Body of pancreas (tissue), 4 donors: ENCODE measurements around the gene NPEPPS. TPM values are rescaled to one million over a fixed set of nuclear protein-coding genes. Genes with fewer than 3 reads are reported as not detected.

ENCODE experiments used
- ATAC-seq: fragments of 150-250 bp; one replicate; pipeline ENCODE4 v1.9.1; 2016
- DNase-seq, 4 donors: peaks; one replicate each; pipeline ENCODE4 v3.0.0-alpha.2; 2019
- H3K27ac ChIP-seq, 4 donors: fragments of 200-600 bp; sonication (generic); 1 replicate in 3 of 4; 2 replicates in 1 of 4; pipeline versions ENCODE4 v1.5.1 to v1.6.1; 2016 to 2019; ENCODE audit warnings: mild to moderate bottlenecking in 1 of 4, mixed read lengths in 1 of 4, moderate library complexity in 1 of 4
- H3K27me3 ChIP-seq, 2 donors: fragments of 200-600 bp; sonication (generic); one replicate each; pipeline ENCODE4 v1.6.0; 2016; ENCODE audit warnings: mild to moderate bottlenecking in 1 of 2
- H3K36me3 ChIP-seq, 2 donors: fragments of 200-600 bp; sonication (generic); replicated peaks in 1 of 2; 2 replicates each; pipeline ENCODE4 v1.5.1; 2016; ENCODE audit warnings: low read depth in 2 of 2; ENCODE audit not compliant: insufficient read depth in 1 of 2
- H3K4me1 ChIP-seq: fragments of 200-600 bp; sonication (generic); one replicate; pipeline ENCODE4 v1.6.0; 2016
- H3K4me3 ChIP-seq, 2 donors: fragments of 200-600 bp; sonication (generic); 1 replicate in 1 of 2; 2 replicates in 1 of 2; pipeline ENCODE4 v1.5.1; 2016 to 2019
- H3K9me3 ChIP-seq, 3 donors: fragments of 200-600 bp; sonication (generic); 1 replicate in 2 of 3; 2 replicates in 1 of 3; pipeline ENCODE4 v1.5.1; 2016
- CTCF ChIP-seq, 7 experiments: fragments of 450-650 bp in 4 of 7; fragments of 200-600 bp in 3 of 7; sonication (generic) in 3 of 7; IDR thresholded peaks; one replicate each; pipeline ENCODE4 v1.5.1; 2016 to 2019; ENCODE audit warnings: antibody characterized with exemption in 7 of 7
- POLR2A ChIP-seq, 3 donors: fragments of 450-650 bp; IDR thresholded peaks; one replicate each; pipeline ENCODE4 v1.6.1; 2016; ENCODE audit warnings: antibody characterized with exemption in 3 of 3, mild to moderate bottlenecking in 2 of 3
- WGBS, 2 donors: methylation state at CpG; one replicate each; pipeline ENCODE4 v1.1.5; 2017; 5-methylcytosine and 5-hydroxymethylcytosine counted together
- intact Hi-C: fragments of 100-400 bp; cut with DNase I; formaldehyde crosslinking; loops from one replicate; pipeline ENCODE4 v1.15.1; 2023
- total RNA-seq, 2 donors: library from RNA; depleted of rRNA; stranded (reverse); fragments of >200 nt; gene quantifications; one replicate each; pipeline ENCODE4 v1.1.0, GENCODE V29; 2016

NPEPPS gene
- total RNA-seq, 2 donors from 2014 or later = 77.5 to 92.4 TPM

GRCh38 chr17:47605011-47605410 is 74.1 kb downstream of the NPEPPS start:
- Histone ChIP-seq H3K27ac (peak overlapping the region in 1 of 4 donors; percentile 12), H3K27me3 (no peaks in the 10 kb centered on the region), H3K4me3 (no peak overlapping the region), H3K36me3 (peaks cover 0 to 12% of the 10 kb centered on the region in 2 donors), H3K9me3 (no peaks in the 10 kb centered on the region), H3K4me1 (no peaks in the 10 kb centered on the region)
- no peak for ATAC-seq
- 69 to 78% methylated on average over 1 of the region's 1 CpG for WGBS, 2 donors
- no peak for TF ChIP-seq CTCF (IDR thresholded peaks at IDR 0.05)
- TF ChIP-seq POLR2A (IDR thresholded peaks at IDR 0.05) = no peak
- intact Hi-C loops = no loop called here
- DNase-seq = no peak

GRCh38 chr17:47607481-47607880 is 76.6 kb downstream of the NPEPPS start:
- no peaks in the 10 kb centered on the region for H3K9me3 ChIP-seq
- intact Hi-C loops = no loop called here
- H3K4me3 ChIP-seq = no peak overlapping the region
- DNase-seq (no peak), ATAC-seq (no peak)
- H3K4me1 ChIP-seq = peaks cover 11% of the 10 kb centered on the region
- no peak overlapping the region for H3K27ac ChIP-seq
- 88% methylated on average over 3 of the region's 3 CpGs for WGBS, 2 donors
- H3K27me3 ChIP-seq = no peaks in the 10 kb centered on the region
- H3K36me3 ChIP-seq = peaks cover 0 to 4% of the 10 kb centered on the region in 2 donors
- no peak for TF ChIP-seq POLR2A (IDR thresholded peaks at IDR 0.05)
- no peak for TF ChIP-seq CTCF (IDR thresholded peaks at IDR 0.05)

GRCh38 chr17:47611372-47612350 is 80.8 kb downstream of the NPEPPS start:
- intact Hi-C loops = loop anchor here (10.0 kb wide), 2 partner anchors 117 to 387 kb away; no protein-coding TSS in a partner anchor
- Histone ChIP-seq H3K27ac (peak overlapping the region in 1 of 4 donors; percentile 32), H3K27me3 (no peaks in the 10 kb centered on the region), H3K4me3 (no peak overlapping the region), H3K9me3 (no peaks in the 10 kb centered on the region), H3K36me3 (peaks cover 0 to 8% of the 10 kb centered on the region in 2 donors), H3K4me1 (peaks cover 11% of the 10 kb centered on the region)
- no peak for TF ChIP-seq CTCF (IDR thresholded peaks at IDR 0.05)
- TF ChIP-seq POLR2A (IDR thresholded peaks at IDR 0.05) = no peak
- WGBS, 2 donors = 68 to 73% methylated on average over 5 of the region's 5 CpGs
- DNase-seq (no peak), ATAC-seq (no peak)

- Histone ChIP-seq H3K27me3 (no peaks in the 10 kb centered on the region), H3K36me3 (peaks cover 8 to 14% of the 10 kb centered on the region in 2 donors), H3K4me3 (no peak overlapping the region), H3K9me3 (no peaks in the 10 kb centered on the region), H3K4me1 (peaks cover 25% of the 10 kb centered on the region), H3K27ac (no peak overlapping the region)
- TF ChIP-seq POLR2A (IDR thresholded peaks at IDR 0.05) (no peak), CTCF (IDR thresholded peaks at IDR 0.05) (peak; percentile 35 to 86 (median 73))
- WGBS, 2 donors = 68 to 71% methylated on average over 8 of the region's 8 CpGs
- intact Hi-C loops = loop anchor here (10.0 kb wide), 2 partner anchors 121 to 391 kb away; no protein-coding TSS in a partner anchor
- no peak for DNase-seq
- peak; percentile 63 for ATAC-seq
Observed at GRCh38 chr17:47615766-47616424, 85.0 kb downstream of the NPEPPS start.
